GM19043 (cell line): ENCODE results near the gene DNAL1.
A peak's percentile ranks its signal among the peaks of the same experiment; 100 is the strongest.

ENCODE experiments used
- ATAC-seq: cut with Tn5 transposase; IDR thresholded peaks from one replicate; pipeline ENCODE4 v1.9.1; 2021; ENCODE audit warnings: low read depth; ENCODE audit not compliant: unreplicated experiment

The DNAL1 gene

DNA sequence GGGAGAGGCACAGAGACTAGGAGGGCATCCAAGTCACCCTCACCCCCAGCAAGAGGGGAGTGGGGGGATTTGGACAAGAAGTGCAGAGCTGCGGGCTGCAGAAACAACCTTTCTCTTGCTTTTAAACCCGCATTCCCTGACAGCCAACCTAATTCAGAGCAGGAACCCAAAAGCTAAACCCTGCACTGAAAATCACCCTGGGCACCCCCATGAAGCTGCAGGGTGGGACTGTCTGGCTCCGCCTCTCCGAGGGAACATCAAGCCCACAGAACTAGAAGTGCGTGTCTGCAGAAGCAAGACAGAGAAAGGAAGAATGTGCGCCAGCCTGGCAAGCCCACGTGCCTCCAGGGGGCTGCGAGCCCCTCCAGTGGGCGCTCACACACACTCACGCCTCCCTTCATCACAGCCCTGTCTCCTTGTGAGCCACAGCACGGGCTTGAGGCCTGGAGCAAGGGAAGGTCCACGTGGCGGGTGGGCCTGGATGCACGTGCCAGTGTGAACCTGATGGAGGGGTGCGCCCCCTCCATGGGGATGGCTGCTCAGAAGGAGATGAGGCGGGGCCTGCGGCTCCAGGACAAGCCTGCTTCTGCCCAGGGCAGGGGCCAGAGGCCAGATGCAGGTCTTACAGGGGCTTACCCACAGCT, 97.2 kb downstream of the DNAL1 start:
- ATAC-seq: no peak

DNA sequence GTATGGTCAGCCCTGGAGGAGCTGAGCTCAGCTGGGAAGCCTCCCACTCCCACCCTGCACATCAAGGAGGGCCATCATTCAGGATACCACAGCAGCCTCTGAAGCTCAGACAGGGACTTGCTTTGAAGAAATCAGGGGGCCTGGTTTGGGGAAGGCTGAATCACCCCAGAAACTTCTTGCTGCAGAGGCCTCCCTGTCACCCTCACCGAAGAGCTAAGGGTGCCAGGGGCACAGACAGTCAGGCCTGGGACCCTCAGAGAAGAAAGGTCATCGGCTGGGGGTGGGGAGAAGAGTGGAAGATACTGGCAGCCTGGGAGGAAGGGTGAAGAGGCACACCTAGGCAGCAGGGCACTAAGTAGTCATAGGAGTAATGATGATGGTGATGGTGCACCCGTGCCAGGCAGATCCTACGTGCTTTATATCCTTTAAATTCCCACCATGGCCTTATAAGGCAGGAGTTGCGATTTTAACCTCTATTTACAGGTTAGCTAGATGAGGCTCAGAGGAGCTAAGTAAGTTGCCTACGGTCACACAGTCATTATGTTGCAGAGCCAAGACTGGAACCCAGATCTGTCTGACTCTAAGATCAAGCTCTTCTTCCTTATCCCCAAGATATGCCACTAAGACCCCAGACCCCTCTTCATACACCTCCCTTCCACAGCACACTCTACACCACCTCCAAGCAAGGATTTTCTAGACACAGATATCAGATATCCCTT, 97.9 kb downstream of the DNAL1 start:
- ATAC-seq: no peak

DNA sequence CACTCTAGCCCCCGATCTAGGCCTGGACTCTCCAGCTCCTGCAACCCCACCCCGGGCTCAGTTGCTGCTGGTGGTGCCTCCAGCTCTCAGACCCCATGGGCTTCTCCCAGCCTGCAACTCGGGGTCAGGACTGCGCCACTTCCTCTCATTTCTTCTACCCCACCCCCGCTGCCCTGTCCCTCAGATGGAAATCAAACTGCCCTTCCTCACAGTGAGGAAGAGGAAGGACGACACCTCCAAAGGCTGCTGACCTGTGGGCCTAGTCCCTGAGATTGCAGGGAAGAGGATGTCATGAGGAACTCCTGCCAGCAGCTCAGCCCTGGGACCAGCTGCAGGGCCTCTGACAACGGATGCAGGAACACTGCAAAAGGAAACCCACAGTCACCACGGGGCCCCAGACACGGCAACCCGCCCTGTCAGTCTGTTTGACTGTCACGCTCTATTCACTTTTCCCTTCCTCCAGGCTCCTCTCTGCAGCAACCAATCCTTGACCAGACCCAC, 98.7 kb downstream of the DNAL1 start:
- peak; percentile 46 for ATAC-seq

DNA sequence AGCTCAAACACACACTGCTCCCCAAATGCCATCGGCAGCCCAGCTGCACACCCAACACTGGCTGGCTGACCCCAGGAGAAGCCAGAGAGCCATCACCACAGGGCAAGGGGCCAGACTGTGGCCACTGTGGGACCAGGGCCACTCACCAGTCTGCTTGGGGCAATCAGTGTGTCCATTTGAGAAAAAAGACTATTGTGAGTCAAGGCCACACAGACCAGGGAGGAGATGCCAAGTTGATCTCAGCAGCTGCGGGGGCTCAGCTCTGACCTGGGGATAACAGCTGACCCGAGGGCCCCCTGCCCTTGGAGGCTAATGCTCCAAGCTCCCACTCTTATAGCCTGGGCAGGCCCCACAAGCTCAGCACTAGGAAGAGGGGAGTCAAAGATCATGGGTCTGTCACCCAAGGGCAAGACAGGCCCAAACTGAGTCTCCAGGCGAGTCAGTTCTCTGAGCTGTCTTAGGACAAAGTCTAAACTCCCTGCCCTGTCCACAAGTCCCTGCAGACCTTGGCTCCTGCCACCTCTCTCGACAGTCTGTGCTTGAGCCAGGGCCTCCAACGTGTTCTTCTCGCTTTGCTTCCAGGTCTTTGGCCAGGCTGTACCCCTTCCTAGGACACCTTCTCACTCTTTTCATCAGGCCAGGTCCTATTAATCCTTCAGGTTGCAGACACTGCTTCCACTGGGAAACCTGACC, 99.5 kb downstream of the DNAL1 start:
- no peak for ATAC-seq

- no peak for ATAC-seq
Measured at GRCh38 chr14:73744874-73745529, 100.2 kb downstream of the DNAL1 start.

- no peak for ATAC-seq
Measured at GRCh38 chr14:73745571-73746519, 101.1 kb downstream of the DNAL1 start.

GRCh38 chr14:73746520-73747378, 102.0 kb downstream of the DNAL1 start:
- no peak for ATAC-seq

GRCh38 chr14:73747379-73748211, 102.8 kb downstream of the DNAL1 start:
- ATAC-seq: no peak

- no peak for ATAC-seq
Measured at GRCh38 chr14:73748858-73749357, 104.1 kb downstream of the DNAL1 start.

DNA sequence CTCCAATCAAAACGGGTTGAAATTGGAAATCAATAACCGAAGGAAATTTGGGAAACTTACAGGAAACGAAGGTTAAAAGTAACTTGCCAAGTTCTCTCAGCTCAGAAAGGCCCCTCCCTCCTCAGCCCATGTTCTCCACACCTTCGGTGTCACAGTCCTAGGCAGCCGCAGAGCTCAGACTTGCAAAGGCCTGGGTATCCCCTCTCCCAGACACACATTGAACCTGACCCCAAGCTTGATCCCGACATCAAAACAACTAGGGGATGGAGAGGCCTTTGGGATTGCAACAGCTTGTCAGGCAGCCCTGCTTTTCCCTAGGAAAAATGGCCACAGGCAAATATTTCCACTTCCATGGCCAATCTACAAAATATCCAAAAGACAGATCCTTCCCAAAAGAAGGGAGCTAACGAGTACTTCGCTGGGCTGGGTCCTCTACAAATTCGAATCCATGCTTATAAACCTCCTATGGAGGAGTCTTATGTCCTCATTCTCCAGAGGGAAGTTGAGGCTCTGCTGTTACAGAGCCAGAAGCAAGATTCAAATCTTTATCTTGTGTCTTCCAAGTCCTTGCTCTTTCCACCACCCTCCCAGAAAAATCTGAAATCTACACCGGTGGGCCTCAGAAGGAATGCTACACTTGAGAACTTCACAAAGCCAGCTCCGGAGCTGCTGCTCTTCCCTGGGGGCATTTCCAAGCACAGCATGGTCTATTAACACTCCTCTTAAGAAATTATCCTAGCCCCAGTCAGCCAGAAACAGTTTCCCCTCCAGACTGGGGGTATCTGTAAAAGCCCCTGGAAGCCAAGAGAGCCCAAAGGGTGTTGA, 105.1 kb downstream of the DNAL1 start:
- no peak for ATAC-seq

DNA sequence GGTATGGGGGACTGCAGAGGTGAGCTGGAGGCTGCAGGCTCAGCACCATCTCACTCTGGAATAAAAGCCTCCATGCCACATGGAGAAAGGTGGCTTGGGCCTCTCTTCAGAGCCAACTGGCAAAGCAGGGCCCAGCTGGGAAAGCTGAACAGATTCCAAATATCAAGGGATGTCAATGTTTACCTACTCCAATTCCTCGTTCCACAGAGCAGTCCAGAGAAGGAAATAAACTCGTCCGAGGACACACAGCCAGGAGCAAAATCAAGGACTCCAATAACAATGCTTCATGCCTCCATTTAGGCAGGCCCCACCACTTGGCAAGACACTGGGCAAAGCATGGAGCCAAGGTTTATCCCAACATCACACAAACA, 105.7 kb downstream of the DNAL1 start:
- ATAC-seq: no peak

DNA sequence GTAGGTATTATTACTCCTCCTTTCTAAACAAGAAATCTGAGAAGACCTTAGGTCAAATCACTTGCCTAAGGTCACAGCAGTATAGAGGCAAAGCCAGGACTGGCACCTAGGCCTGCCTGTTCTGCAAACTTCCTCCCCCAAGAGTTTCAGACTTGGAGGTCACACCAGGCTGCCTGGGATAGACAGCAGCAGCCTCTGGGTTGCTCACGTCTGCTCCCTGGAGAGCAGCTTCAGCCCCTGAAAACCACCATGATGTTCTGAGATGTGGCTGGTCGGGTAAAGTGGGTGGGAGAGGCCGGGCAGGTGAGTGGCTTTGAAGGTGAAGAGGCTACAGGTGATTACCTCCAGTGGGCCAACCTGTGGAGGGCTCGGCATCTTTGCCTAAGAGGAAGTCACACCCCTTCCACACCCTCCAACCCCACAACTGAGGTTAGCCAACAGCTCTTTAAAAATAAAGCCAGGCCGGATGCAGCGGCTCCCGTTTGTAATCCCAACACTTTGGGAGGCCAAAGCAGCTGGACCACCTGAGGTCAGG, 106.4 kb downstream of the DNAL1 start:
- no peak for ATAC-seq

DNA sequence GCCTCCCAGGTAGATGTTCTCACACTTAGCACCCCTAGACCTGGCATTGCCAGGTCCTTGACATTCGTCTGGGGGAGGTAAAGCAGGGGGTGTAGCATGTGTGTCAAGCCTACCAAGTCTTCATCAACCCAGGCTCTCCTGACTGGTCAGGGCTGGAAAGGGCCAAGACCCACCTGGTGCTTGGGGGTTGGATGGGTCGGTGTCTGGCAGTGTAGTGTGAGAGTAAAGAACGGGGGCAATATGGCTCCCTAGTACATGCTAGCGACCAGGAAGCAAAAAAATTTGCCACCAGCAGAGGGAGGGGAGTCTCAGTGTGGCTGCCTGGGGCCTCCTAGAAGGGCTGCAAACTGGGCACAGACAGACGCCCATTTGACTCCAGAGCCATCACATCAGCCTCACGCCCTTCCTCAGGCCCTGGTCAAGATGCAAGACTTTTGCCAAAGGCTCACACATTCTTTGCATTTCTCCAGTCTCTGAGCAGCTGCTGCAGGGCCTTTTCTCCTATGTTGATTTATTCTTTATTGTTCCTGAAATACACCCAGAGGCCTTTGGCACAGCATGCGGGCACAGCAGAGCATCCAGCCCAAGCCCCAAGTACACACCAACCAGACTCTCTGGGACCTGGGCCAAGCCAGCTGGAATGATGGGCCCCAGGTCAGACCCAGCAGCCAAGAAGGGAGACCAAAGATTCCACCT, 107.7 kb downstream of the DNAL1 start:
- no peak for ATAC-seq
